Rectal smooth muscle tissue (tissue), 1 donor: ENCODE measurements around the gene EIF4A3.

Source experiments
- H3K27ac ChIP-seq: one replicate; pipeline ENCODE4 v1.7.0; 2013; ENCODE audit warnings: low read depth, low read length, inconsistent platforms
- H3K27me3 ChIP-seq: one replicate; pipeline ENCODE4 v1.7.0; 2013; ENCODE audit warnings: low read length; ENCODE audit not compliant: control insufficient read depth, insufficient read depth
- H3K36me3 ChIP-seq: one replicate; pipeline ENCODE4 v1.7.0; 2013; ENCODE audit warnings: low read length; ENCODE audit not compliant: control insufficient read depth, insufficient read depth
- H3K4me1 ChIP-seq: one replicate; pipeline ENCODE4 v1.7.0; 2013; ENCODE audit warnings: low read length; ENCODE audit not compliant: control insufficient read depth, insufficient read depth
- H3K4me3 ChIP-seq: one replicate; pipeline ENCODE4 v1.7.0; 2013; ENCODE audit warnings: low read length
- H3K9ac ChIP-seq: one replicate; pipeline ENCODE4 v1.7.0; 2013; ENCODE audit warnings: low read length

EIF4A3 gene

DNA sequence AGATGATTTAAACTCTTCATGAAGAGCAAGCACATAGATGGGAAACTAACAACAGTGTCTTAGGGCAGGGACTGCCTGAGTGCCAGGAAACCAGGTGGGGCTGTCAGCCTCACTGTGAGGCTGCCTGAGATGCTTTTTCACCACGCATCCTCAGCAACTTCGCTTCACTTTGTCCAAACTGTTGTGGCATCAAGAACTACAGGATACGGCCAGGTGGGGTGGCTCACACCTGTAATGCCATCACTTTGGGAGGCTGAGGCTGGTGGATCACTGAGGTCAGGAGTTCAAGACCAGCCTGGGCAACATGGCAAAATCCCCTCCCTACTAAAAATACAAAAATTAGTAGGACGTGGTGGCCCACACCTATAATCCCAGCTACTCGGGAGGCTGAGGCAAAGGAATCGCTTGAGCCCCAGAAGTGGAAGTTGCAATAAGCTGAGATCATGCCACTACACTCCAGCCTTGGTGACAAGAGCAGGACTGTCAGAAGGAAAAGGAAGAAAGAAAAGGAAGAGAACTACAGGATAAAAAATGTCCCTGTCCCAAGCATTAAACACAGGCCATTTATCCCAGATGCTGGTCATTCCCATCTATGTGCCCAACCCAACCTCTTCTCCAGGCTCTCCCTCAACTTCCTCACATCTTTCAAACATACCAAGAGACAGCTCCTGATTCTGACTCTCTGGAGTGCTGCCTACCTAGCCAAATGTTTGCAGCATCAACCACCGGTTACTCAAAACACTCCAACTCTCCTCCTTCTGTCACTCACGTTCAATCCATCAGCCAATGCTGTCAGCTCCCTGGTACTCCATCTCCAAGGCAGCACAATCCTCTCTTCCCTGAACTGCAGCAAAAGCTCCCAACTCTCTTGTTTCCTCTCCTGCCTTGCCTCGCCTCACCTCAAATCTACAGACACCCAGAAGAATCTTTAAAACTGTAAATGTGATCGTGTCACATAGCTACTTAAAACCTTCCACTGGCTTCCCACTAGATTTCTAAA is 1.6 kb downstream of the EIF4A3 start:
- Histone ChIP-seq H3K9ac (no peak overlapping the region), H3K4me3 (peak overlapping the region; percentile 98), H3K27ac (no peak overlapping the region), H3K36me3 (peaks cover 26% of the 10 kb centered on the region), H3K4me1 (peaks cover 7% of the 10 kb centered on the region), H3K27me3 (no peaks in the 10 kb centered on the region)

DNA sequence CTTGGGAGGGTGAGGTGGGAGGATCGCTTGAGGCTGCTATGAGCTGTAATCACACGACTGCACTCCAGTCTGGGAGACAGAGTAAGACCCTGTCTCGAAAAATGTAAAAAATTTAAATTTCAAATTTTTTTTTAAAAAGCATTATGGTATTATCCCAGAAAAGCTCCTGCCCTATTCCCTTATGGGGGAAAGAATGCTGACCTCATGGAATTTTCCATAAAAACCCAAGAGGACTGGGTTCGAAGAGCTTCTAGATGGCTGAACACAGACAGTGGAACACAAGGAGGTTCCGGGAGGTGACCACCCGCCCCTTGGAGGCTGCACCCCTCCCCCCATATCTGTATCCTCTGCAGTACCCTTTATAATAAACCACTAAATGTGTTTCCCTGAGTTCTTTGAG is 4.0 kb downstream of the EIF4A3 start:
- Histone ChIP-seq H3K4me3 (no peak overlapping the region), H3K9ac (no peak overlapping the region), H3K4me1 (peaks cover 4% of the 10 kb centered on the region), H3K27me3 (no peaks in the 10 kb centered on the region), H3K27ac (no peak overlapping the region), H3K36me3 (peaks cover 44% of the 10 kb centered on the region)

DNA sequence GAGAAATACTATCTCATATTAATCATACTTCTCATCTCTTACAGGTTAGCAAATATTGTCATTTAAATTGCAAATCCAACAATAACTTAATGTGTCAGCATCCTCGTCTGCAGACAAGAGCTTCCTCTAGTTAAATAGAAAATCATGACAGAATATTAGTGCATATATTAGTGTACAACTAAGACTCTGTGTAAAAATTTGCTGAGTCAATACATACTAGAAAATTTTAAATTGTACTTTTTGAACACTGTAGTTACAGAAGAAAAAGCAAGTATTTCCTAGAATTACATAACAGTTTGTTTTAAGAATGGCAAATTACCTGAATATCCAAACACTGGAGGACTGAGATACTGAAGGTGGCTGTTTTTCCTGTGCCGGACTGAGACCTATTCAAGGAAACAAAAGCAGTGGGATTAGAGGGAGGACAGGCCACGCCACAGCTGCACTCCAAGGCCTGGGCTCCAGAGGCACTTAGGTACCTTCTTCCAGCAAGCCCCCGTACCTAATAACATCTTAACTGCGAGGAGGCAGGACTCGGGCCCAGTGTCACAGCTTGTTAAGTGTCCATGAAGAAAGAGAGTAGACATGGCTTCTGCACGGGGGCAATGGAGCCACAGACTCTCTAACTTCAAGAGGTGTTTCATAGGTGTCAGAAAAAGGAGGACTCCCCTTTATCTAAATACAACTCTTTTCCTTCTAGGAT is 5.3 kb downstream of the EIF4A3 start:
- Histone ChIP-seq H3K4me3 (no peak overlapping the region), H3K27me3 (no peaks in the 10 kb centered on the region), H3K9ac (no peak overlapping the region), H3K27ac (no peak overlapping the region), H3K36me3 (peaks cover 56% of the 10 kb centered on the region), H3K4me1 (peaks cover 3% of the 10 kb centered on the region)

DNA sequence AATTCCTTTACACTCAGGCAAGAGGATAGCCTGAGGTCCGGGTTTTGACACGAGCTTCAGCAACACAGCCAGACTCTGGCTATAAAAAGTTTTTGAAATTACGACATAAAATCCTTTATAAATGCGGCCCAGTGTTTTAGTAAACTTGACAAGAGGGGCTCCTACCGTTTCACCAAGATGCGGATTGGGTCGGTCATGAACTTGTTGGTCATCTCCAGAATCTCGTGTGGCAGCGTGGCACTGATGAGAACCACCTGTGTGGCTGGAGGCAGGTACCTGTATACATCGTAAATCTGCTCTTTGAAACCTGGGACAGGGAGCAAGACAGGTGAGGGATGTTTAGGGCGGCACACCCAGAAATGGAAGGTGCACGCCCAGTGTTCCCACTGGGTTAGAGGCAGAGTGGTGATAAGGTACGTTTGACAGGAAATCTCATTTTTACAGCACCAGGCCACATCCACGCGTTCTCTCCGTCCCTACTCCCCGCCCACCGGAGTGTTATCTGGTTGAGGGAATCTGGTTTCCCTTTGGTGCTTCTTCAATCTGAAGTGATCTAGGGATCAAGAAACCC is 8.0 kb downstream of the EIF4A3 start:
- H3K4me3 ChIP-seq: no peak overlapping the region
- peaks cover 68% of the 10 kb centered on the region for H3K36me3 ChIP-seq
- no peaks in the 10 kb centered on the region for H3K27me3 ChIP-seq
- H3K9ac ChIP-seq: no peak overlapping the region
- no peaks in the 10 kb centered on the region for H3K4me1 ChIP-seq
- no peak overlapping the region for H3K27ac ChIP-seq

DNA sequence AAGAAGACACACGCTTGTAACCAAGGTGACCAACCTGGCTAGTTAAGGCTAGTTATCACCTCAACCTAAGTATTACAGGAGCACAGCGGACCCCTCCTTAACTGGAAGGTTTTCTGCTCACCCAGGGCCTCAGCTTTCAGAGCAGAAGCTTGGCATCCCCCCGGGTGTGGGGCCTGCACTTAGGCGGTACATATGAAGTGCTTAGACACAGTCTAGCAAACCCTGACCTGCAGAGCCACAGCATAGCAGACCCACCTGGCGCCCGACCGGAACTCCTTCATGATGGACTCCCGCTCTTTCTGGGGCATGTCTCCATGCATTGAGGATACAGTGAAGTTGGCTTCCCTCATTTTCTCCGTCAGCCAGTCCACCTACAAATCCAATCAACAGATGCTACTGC is 9.8 kb downstream of the EIF4A3 start:
- Histone ChIP-seq H3K36me3 (peaks cover 60% of the 10 kb centered on the region), H3K4me3 (no peak overlapping the region), H3K27me3 (no peaks in the 10 kb centered on the region), H3K9ac (no peak overlapping the region), H3K27ac (no peak overlapping the region), H3K4me1 (no peaks in the 10 kb centered on the region)

DNA sequence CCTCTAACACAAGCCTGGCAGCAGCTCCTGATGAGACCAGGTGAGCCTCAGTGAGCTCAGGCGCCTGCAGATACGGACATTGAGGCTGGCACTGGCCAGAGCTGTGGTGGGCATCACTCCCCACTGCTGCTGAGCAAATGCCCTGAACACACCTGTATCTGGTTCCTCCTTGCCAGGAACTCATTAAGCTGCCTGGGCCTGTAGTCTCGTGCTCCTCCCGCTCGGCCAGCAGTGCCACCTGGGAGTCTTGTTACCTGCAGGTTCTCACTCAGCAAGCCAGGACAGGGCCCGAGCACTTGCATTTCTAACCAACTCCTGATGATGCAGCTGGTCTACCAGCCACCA is 13.3 kb downstream of the EIF4A3 start:
- H3K9ac ChIP-seq: no peak overlapping the region
- no peak overlapping the region for H3K4me3 ChIP-seq
- H3K36me3 ChIP-seq: peaks cover 39% of the 10 kb centered on the region
- H3K27me3 ChIP-seq: no peaks in the 10 kb centered on the region
- no peaks in the 10 kb centered on the region for H3K4me1 ChIP-seq
- H3K27ac ChIP-seq: no peak overlapping the region

DNA sequence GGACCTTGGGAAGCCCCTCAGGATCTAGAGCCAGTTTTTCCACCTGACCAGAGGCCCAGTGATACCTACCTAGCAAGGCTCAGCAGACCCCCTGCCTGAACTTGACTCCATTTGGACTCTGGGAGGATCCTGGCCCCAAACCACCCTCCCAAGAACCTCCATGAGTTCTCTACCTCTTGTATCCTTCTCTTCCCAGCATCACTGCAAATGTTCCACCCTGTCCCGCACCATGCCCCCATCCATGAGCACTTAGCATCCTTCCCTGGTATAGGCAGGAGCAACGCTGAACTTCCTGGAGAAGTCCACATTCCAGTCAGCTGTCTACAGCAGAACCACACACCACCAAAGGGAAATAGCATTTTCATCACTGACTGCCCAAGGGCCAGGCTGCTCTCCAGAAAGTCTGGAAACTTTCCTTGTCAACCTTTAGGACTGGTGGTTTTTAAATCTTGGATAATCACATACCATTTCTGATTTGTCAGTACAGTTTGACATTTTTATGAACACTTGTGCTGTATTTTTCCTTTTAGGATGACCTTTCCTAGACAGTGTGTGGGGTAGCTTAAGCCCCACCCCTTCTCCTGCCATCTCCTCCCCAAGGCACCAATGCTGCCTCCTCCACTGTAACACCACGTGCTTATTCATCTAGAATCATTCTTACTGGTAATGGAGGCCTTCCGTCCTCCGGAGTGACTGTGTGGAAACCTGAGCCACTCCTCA is 13.9 kb downstream of the EIF4A3 start:
- Histone ChIP-seq H3K4me3 (no peak overlapping the region), H3K27ac (no peak overlapping the region), H3K4me1 (no peaks in the 10 kb centered on the region), H3K9ac (no peak overlapping the region), H3K36me3 (peaks cover 34% of the 10 kb centered on the region), H3K27me3 (no peaks in the 10 kb centered on the region)

DNA sequence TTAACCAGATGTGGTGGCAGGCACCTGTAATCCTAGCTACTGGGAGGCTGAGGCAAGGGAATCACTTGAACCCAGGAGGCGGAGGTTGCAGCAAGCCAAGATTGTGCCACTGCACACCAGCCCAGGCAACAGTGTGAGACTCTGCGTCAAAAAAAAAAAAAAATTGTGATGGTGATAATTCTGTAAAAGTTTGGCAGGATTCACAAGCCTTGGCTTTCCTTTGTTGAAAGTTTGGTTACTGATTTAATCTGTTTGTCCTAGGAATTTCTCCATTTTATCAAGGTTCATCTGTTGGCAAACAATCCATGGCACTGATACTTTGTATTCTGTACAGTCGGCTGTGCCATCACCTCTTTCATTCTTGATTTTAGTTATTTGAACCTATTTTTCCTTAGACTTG is 15.9 kb downstream of the EIF4A3 start:
- peaks cover 15% of the 10 kb centered on the region for H3K36me3 ChIP-seq
- no peaks in the 10 kb centered on the region for H3K27me3 ChIP-seq
- H3K27ac ChIP-seq: no peak overlapping the region
- H3K4me3 ChIP-seq: no peak overlapping the region
- H3K4me1 ChIP-seq: no peaks in the 10 kb centered on the region
- H3K9ac ChIP-seq: no peak overlapping the region

DNA sequence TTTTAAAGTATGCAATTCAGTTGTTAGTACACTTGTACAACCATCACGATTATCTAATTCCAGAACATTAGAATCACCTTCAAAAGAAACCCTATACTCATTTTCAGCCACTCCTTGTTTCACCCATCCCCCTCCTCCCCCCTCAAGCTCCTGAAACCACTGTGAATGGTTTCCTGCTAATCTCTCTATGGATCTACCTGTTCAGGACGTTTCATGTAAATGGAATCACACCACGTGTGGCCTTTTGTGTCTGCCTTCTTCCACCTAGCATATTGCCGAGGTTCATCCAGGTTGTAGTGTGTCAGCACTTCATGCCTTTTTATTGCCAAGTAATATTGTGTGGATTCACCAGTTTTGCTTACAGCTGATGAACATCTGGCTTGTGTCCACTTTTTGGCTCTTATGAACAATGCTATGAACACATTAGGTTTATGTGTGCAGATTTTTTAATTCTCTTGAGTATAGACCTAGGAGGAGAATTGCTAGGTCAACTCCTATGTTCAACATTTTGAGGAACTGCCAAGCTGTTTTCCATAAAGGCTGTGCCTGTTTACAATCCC is 17.8 kb downstream of the EIF4A3 start:
- Histone ChIP-seq H3K4me1 (no peaks in the 10 kb centered on the region), H3K27me3 (no peaks in the 10 kb centered on the region), H3K4me3 (no peak overlapping the region), H3K9ac (no peak overlapping the region), H3K27ac (no peak overlapping the region), H3K36me3 (peaks cover 7% of the 10 kb centered on the region)

DNA sequence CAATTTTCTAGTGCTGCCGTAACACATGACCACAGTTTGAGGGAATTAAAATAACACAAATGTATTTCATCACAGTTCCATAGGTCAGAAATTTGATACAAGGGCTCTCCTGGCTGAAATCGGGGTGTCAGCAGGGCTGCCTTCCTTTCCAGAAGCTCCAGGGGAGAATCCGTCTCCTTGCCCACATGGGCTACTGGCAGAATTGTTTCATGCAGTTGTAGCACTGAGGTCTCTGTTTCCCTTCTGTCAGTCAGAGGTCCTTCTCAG is 20.5 kb downstream of the EIF4A3 start:
- Histone ChIP-seq H3K27ac (no peak overlapping the region), H3K27me3 (peaks cover 3% of the 10 kb centered on the region), H3K4me1 (no peaks in the 10 kb centered on the region), H3K36me3 (no peaks in the 10 kb centered on the region), H3K9ac (no peak overlapping the region), H3K4me3 (no peak overlapping the region)

DNA sequence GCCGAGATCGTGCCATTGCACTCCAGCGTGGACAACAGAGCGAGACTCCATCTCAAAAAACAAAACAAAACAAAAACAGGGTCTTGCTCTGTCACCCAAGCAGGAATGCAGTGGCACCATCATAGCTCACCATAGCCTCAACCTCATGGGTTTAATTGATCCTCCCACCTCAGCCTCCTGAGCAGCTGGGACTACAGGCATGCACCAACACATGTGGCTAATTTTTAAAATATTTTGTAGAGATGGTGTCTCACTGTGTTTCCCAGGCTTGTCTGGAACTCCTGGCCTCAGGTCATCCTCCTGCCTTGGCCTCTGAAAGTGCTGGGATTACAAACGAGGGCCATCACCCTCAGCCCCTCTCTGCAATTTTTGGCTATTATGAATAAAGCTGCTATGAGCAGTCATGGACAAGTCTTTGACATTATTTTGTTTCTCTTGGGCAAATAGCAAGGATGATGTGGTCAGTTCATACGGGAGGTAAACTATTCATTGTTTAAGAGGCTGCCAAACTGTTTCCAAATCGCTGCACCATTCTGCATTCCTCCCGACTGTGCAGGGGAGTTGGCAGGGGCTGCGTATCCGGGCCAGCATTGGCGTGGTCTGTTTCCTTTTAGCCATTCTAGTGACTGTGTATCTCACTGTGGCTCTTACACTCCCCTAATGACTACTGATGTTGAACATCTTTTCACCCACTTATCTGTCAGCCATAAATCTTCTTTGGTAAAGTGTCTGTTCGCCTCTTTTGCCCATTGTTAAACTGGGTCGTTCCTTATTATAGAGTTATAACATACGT is 21.1 kb downstream of the EIF4A3 start:
- Histone ChIP-seq H3K4me1 (no peaks in the 10 kb centered on the region), H3K9ac (no peak overlapping the region), H3K4me3 (no peak overlapping the region), H3K27me3 (peaks cover 3% of the 10 kb centered on the region), H3K27ac (no peak overlapping the region), H3K36me3 (no peaks in the 10 kb centered on the region)
